H4 (cell line): ENCODE results near the gene RFESD. TPM values are rescaled to one million over a fixed set of nuclear protein-coding genes. Genes with fewer than 3 reads are reported as not detected.
"Not testable (repeated sequence)": the region's sequence is repeated elsewhere in the genome, so short reads cannot be mapped to it uniquely, and the experiment has no call there.

ENCODE experiments used
- DNase-seq: peaks from one replicate; pipeline ENCODE4 v3.0.0-alpha.2; 2015; ENCODE audit warnings: low spot score
- total RNA-seq: library from RNA; depleted of rRNA; stranded (reverse); fragments of >200 nt; shearing (Covaris generic); gene quantifications from 2 replicates; pipeline ENCODE4 v1.2.3, GENCODE V29; 2014

RFESD gene
- total RNA-seq, 1 experiment from 2014 or later, result 2.2 TPM

GRCh38 chr5:95628933-95629332, 17.6 kb upstream of the RFESD start:
- DNase-seq, result no peak

- DNase-seq, result no peak
These were observed 16.1 kb upstream of the RFESD start for GRCh38 chr5:95630394-95630917.

GRCh38 chr5:95631255-95631958, 15.2 kb upstream of the RFESD start:
- peak; percentile 49 for DNase-seq

GRCh38 chr5:95631991-95632675, 14.4 kb upstream of the RFESD start:
- DNase-seq, result peak; percentile 64

- DNase-seq, result not testable (repeated sequence)
These were observed 13.6 kb upstream of the RFESD start for GRCh38 chr5:95632942-95633341.

GRCh38 chr5:95633671-95634070, 12.9 kb upstream of the RFESD start:
- DNase-seq, result no peak

GRCh38 chr5:95634081-95634480, 12.5 kb upstream of the RFESD start:
- no peak for DNase-seq

GRCh38 chr5:95638632-95639031, 7.9 kb upstream of the RFESD start:
- no peak for DNase-seq

- no peak for DNase-seq
These were observed 4.8 kb upstream of the RFESD start for GRCh38 chr5:95641741-95642220.

- DNase-seq, result no peak
These were observed 3.4 kb upstream of the RFESD start for GRCh38 chr5:95643152-95643551.

GRCh38 chr5:95644351-95645042, 2.1 kb upstream of the RFESD start:
- DNase-seq, result peak; percentile 76

- DNase-seq, result not testable (repeated sequence)
These were observed 380 bp upstream of the RFESD start for GRCh38 chr5:95646226-95646568.

GRCh38 chr5:95647886-95648860, 1.6 kb downstream of the RFESD start:
- no peak for DNase-seq

GRCh38 chr5:95649274-95649673, 2.7 kb downstream of the RFESD start:
- no peak for DNase-seq

- DNase-seq, result no peak
These were observed 3.5 kb downstream of the RFESD start for GRCh38 chr5:95649842-95650620.

- DNase-seq, result no peak
These were observed 6.3 kb downstream of the RFESD start for GRCh38 chr5:95652849-95653248.

GRCh38 chr5:95654196-95654595, 7.6 kb downstream of the RFESD start:
- DNase-seq, result no peak

GRCh38 chr5:95655575-95655974, 9.0 kb downstream of the RFESD start:
- DNase-seq, result no peak

- no peak for DNase-seq
These were observed 13.5 kb downstream of the RFESD start for GRCh38 chr5:95660060-95660459.

- DNase-seq, result no peak
These were observed 16.4 kb downstream of the RFESD start for GRCh38 chr5:95662946-95663345.
